ENCODE results near the gene ZFTA.
"Not testable (repeated sequence)": the region's sequence is repeated elsewhere in the genome, so short reads cannot be mapped to it uniquely, and the experiment has no call there.

Gene ZFTA

GRCh38 chr11:63768237-63769041 lies at the start of gene ZFTA:
Gene ZFTA (minus strand): TSS chr11:63768775. CDS start chr11:63768622, 153 bp downstream.
- peak; percentile 62 for DNase-seq

- DNase-seq, result no peak
These were observed 49.4 kb upstream of the ZFTA start for GRCh38 chr11:63817758-63818498.

DNA sequence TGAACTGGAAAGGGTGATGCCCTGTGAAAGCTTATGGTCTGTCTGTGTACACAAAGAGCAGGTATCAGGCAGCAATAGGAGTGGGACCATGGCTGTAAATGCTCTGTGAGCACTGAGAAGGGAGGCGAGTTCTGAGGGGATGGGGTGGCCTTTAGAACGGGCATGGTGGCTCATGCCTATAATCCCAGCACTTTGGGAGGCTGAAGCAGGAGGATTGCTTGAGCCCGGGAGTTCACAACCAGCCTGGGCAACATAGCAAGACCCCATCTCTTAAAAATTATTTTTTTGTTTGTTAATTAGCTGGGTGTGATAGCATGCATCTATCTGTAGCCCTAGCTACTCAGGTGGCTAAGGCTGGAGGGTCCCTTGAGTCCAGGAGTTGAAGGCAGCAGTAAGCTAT lies 48.2 kb upstream of the ZFTA start:
- no peak for DNase-seq

DNA sequence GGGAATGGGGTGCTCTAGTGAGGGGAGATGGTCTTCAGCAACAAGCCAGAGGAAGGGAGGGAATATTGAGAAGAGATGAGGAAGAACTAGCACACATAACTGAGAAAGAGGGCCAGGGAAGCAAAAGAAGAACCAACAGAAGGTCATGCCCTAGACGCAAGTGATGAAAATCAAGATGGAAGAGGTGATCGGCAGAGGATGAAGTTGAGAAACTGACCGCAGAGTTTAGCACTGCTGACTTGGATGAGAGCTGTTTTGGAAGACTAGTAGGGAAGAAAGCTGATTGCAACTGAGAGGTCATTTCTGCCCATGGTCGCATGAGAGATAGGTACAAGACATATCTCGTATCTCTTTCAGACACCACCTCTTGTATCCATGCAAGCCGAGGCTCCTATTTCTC lies 47.6 kb upstream of the ZFTA start:
- no peak for DNase-seq

DNA sequence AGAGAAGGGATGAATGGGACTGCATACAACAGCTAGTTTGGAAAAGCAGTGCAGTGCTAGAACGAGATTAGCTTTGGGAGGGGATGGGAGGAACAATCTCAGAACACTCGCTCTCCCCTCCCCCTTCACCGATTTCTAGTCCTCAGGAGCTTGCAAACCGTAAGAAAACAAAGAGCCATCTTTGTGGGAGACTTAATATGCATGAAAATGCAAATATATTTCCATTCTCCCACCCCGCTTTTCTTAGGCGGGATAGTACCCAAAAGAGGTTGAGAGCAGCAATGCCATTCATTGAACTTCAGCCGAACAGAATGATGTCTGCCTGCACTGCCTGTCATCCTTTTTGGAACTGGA lies 45.8 kb upstream of the ZFTA start:
- DNase-seq, result no peak

GRCh38 chr11:63813563-63814382 lies 45.2 kb upstream of the ZFTA start:
- peak; percentile 35 for DNase-seq

- peak; percentile 71 for DNase-seq
These were observed 44.5 kb upstream of the ZFTA start, which contains the start of gene SPINDOC for GRCh38 chr11:63813035-63813562. Gene SPINDOC (plus strand): TSS chr11:63813456. CDS start chr11:63813687, 231 bp downstream.

- no peak for DNase-seq
These were observed 42.9 kb upstream of the ZFTA start for GRCh38 chr11:63811522-63811921.

DNA sequence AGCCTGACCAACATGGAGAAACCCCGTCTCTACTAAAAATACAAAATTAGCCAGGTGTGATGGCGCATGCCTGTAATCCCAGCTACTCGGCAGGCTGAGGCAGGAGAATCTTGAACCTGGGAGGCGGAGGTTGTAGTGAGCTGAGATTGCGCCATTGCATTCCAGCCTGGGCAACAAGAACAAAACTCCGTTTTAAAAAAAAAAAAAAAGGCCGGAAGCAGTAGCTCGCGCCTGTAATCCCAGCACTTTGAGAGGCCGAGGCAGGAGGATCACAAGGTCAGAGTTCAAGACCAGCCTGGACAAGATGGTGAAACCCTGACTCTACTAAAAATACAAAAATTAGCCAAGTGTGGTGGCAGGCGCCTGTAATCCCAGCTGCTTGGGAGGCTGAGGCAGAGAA lies 41.8 kb upstream of the ZFTA start:
- DNase-seq, result not testable (repeated sequence)

DNA sequence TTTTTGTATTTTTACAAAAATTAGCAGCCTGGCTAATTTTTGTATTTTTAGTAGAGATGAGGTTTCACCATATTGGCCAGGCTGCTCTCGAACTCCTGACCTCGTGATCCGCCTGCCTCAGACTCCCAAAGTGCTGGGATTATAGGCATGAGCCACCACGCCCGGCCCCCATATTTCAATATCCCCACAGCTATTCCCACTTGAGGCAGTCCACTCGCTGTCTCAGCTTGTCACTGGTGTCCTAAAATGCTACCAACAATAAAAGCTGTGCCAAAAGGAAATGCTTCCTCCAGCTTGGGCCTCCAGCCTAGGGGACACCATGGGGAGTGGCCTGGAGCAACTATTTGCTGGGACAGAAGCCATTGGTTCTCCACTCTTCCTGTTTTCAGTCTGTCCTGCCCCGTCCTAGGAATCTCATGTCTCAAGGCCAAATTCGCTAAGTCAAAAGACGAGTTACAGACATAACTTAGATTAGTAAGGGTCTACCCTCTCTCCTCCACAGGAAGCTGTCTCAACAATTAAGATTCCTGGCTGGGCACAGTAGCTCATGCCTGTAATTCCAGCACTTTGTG lies 37.4 kb upstream of the ZFTA start:
- no peak for DNase-seq

GRCh38 chr11:63804259-63804658 lies 35.7 kb upstream of the ZFTA start:
- no peak for DNase-seq

DNA sequence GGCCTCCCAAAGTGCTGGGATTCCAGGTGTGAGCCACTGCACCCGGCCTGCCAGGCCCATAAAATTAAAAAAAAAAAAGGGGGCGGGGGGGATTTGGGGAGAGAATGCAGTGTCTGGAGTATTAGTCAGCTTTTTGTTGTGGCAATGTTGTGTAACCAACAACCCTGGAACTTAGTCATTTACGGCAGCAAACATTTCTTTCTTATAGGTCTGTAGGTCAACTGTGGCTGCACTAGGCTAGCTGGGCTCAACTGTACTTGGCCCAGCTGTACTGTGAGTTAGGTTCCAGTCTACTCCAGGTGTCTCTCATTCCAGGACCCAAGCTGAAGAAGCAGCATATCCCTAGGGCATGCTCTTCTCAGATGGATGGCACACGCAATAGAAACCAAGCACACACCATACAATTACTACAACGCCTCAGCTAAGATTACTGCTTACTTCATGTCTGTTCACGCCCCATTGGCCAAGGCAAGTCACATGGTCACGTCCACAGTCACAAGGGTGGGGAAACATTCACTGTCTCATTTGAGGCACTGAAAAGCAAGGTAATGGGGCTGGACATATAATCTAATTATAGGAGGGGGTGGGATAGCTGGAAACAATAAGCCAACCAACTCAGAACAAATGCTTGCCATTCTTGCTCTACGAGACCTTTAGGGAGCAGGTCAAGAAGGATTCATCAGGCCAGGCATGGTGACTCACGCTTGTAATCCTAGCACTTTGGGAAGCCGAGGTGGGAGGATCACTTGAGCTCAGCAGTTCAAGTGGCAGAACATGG lies 34.3 kb upstream of the ZFTA start:
- DNase-seq, result no peak

DNA sequence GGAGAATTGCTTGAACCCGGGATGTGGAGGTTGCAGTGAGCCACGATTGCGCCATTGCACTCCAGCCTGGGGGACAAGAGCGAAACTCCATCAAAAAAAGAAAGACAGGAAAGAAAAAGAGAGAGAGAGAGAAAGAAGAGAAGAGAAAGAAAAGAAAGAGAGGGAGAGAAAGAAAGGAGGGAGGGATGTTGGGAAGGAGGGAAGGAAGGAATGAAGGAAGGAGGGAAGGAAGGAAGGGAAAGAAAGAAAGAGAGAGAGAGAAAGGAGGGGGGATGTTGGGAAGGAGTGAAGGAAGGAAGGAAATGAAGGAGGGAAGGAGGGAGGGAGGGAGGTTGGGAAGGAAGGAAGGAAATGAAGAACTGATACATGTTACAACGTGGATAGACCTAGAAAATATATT lies 32.3 kb upstream of the ZFTA start:
- no peak for DNase-seq

DNA sequence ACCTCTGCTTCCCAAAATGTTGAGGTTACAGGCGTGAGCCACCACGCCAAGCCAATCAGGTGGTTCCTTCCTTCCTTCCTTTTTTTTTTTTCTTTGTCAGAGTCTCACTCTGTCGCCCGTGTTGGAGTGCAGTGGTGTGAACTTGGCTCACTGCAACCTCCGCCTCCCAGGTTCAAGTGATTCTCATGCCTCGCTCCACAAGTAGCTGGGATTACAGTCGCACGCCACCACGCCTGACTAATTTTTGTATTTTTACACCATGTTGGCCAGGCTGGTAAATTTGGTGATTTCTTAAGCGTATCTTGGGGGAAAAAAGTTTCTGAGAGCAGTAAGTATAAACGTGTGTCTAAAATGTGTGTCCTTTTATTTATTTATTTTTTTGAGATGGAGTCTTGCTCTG lies 26.5 kb upstream of the ZFTA start:
- DNase-seq, result no peak

DNA sequence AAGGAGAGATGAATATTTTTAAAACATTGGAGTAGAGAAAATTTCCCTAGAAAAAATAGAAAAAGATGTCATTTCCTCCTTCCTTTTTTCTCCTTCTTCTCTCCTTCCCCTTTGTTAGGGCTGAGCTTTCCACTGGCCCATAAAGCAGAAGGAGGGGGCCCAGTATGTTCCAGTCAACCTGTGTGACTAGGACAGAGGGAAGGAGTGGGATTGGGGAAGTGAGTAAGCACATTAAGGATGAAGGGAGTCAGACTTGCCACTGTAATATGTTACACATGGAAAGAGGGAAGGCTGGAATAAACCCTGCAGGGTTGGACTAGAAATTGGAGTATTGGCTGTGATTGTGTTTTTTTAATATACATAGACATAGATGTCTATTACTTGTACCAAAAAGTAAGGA lies 24.6 kb upstream of the ZFTA start:
- DNase-seq, result no peak

GRCh38 chr11:63791495-63792167 lies 23.1 kb upstream of the ZFTA start:
- no peak for DNase-seq

DNA sequence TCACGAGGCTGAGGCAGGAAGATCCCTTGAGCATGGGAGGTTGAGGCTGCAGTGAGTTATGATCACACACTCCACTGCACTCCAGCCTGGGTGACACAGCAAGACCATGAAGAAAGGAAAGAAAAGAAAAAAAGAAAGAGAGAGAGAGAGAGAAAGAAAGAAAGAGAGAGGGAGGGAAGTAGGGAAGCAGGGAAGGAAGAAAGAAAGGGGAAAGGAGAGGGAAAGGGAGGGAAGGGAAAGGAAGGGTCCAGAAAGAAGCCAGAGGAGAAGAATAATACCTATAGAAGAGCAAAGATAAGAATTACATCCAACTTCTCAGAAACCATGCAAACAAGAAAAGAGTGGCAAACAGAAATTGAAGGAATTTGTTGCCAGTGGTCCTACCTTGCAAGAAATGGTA lies 17.2 kb upstream of the ZFTA start:
- DNase-seq, result no peak

- DNase-seq, result no peak
These were observed 15.5 kb upstream of the ZFTA start for GRCh38 chr11:63783925-63784592.

GRCh38 chr11:63782749-63783148 lies 14.2 kb upstream of the ZFTA start:
- DNase-seq, result no peak

GRCh38 chr11:63779039-63779438 lies 10.5 kb upstream of the ZFTA start:
- no peak for DNase-seq

DNA sequence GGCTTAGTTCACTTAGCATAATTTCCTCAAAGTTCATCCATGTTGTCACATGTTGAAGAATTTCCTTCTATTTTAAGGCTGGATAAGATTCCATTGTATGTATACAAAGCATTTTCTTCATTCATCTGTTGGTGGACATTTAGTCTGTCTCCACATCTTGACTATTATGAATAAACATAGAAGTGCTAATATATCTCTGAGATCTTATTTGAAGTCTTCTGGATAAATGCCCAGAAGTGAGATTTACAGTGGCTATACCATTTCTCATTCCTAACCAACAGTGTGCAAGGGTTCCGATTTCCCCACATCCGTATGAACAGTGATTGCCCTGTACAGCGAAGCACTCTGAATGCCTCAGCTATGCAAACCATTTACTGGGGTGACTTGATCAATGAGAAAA lies 6.6 kb upstream of the ZFTA start:
- DNase-seq, result no peak
